GM10248 (cell line): ENCODE data around the gene OR5J2.
"Not testable (repeated sequence)": the region's sequence is repeated elsewhere in the genome, so short reads cannot be mapped to it uniquely, and the experiment has no call there.

Experiments used
- CTCF ChIA-PET: fragments of 300-600 bp; sonication (Branson Sonifier 250); formaldehyde crosslinking; extraction: SDS; loops from one replicate; lab custom pipeline; 2021; ENCODE audit warnings: antibody characterized with exemption; lab: Yijun Ruan, JAX
- POLR2A ChIA-PET: fragments of 350-650 bp; sonication (Branson Sonifier 250); formaldehyde crosslinking; extraction: SDS; loops from one replicate; lab custom pipeline; 2020; ENCODE audit warnings: antibody characterized with exemption; lab: Yijun Ruan, JAX
- DNase-seq: peaks from one replicate; pipeline ENCODE4 v3.0.0; 2012; ENCODE audit errors: extremely low spot score
- TF ChIP-seq, protein P1 (sequence below): IDR thresholded peaks from 2 replicates; pipeline ENCODE4 v1.5.1; 2012; ENCODE audit warnings: mild to moderate bottlenecking, low read depth; ENCODE audit errors: extremely low read depth, missing control alignments, control extremely low read depth

The OR5J2 gene

DNA sequence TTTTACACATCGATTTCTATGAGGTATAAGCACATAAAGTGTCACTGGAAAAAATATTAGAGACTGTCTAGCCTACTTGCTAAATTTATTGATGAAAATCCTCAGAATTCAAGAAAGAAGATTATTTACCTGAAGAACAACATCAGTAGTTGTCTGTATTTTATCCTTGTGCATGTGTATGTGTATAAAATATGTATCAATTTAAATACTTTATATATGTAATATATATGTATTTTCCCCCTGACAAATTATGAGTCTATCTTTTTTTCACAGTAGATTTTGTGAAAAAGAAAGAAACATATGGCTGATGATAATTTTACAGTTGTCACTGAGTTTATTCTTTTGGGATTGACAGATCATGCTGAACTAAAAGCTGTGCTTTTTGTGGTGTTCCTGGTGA, at the start of gene OR5J2:
TSS of gene OR5J2 (plus strand) at position 301 of the 400 bp plus-strand sequence. CDS start at position 301, 0 bp downstream.
- DNase-seq: no peak
- TF ChIP-seq, protein P1, sequence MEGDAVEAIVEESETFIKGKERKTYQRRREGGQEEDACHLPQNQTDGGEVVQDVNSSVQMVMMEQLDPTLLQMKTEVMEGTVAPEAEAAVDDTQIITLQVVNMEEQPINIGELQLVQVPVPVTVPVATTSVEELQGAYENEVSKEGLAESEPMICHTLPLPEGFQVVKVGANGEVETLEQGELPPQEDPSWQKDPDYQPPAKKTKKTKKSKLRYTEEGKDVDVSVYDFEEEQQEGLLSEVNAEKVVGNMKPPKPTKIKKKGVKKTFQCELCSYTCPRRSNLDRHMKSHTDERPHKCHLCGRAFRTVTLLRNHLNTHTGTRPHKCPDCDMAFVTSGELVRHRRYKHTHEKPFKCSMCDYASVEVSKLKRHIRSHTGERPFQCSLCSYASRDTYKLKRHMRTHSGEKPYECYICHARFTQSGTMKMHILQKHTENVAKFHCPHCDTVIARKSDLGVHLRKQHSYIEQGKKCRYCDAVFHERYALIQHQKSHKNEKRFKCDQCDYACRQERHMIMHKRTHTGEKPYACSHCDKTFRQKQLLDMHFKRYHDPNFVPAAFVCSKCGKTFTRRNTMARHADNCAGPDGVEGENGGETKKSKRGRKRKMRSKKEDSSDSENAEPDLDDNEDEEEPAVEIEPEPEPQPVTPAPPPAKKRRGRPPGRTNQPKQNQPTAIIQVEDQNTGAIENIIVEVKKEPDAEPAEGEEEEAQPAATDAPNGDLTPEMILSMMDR: no peak
- ChIA-PET POLR2A (no interaction called here), CTCF (no interaction called here)

DNA sequence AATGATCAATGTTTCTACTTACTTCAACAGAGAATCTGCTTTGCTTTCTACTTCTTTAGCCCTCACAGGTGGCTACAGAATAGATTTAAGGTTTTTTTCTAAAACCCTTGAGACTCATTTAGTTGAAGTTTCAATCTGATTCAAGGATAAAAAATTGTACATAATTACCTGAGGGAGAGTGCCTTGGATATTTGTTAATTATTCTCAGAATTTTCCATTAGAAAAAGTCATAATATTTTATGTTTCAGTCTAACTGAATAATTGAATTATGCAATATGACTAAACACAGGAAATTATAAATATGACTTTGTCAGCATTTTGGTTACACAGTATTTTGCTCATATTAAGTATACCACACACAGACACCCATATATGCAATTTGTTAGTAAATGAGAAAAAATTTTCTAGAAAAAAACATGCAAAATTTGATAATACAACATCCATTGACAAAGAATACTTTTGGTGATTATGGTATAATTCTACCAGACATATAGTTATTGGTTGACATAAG, 36.2 kb upstream of the OR5J2 start, which contains the start of gene OR8J3:
TSS of gene OR8J3 (minus strand) at position 51 of the 511 bp plus-strand sequence. CDS start 2,483 bp downstream, outside the sequence.
- TF ChIP-seq, protein P1: no peak
- DNase-seq: no peak
- POLR2A ChIA-PET: no interaction called here
- CTCF ChIA-PET: no interaction called here

DNA sequence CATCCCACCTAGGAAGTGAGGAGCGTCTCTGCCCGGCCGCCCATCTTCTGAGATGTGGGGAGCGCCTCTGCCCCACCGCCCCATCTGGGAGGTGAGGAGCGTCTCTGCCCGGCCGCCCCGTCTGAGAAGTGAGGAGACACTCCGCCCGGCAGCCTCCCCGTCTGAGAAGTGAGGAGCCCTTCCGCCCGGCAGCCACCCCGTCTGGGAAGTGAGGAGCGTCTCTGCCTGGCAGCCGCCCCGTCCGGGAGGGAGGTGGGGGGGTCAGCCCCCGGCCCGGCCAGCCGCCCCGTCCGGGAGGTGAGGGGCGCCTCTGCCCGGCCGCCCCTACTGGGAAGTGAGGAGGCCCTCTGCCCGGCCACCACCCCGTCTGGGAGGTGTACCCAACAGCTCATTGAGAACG, 32.7 kb upstream of the OR5J2 start:
- CTCF ChIA-PET, DNase-seq, POLR2A ChIA-PET: not testable (repeated sequence)

DNA sequence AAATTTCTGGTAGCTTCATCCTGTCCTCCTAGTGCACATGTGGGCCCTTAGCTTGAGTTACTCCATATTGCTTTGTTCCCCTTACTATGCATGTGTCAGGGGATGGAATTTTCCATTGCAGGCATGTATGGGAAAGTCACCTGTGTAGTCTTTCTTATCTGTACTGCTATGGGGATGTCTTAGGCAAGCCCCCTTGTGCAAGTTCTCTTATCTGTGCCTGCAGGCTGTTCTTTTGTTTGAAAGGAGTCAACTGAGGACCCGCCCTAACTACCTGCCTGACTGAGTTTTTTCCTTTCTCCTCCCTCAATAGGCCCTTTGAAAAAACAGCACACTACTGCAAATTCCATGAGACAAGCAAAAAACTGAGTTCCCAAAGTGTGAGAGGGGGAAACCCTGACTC, 25.0 kb upstream of the OR5J2 start:
- DNase-seq: no peak
- CTCF ChIA-PET: no interaction called here
- POLR2A ChIA-PET: no interaction called here
- TF ChIP-seq, protein P1: no peak

DNA sequence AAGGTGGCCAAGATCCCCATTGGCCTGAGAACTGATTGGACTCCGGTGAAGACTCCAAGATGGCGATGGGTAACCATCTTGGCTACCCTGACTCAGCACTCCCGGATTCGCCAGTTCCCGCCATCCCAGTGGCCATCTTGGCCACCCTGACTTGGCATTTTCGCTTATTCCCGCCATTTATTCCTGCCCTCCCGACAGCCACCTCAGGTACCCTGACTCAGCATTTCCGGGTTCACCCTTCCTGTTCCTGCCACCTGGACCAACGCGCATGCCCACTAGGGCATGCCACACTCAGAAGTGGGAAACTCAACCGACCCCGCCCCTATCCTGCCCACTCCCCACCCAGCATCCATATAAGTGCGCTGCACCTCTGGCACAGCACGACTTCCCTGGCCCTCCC, 24.1 kb upstream of the OR5J2 start:
- TF ChIP-seq, protein P1: no peak
- ChIA-PET POLR2A (no interaction called here), CTCF (no interaction called here)
- DNase-seq: no peak

DNA sequence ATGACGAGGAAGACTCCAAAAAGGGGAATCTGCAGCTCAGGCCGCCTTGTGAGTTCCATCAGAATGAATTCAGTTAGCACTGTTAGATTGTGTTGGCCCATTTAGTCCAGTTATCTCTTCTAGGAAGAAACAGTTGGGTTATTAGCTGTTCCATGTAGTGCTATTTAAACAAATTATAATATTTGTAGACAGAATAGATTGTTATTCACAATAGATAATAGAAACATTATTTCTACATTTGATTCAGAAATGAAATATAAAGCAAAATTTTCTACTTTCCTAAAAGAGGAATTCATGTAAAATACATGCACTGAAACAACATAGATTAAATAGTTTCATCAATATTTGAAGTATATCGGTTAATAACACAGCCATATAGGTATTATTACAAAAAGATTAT, 16.2 kb upstream of the OR5J2 start, which contains the start of gene OR8K5:
TSS of gene OR8K5 (minus strand) at position 101 of the 400 bp plus-strand sequence. CDS start at position 101, 0 bp downstream.
- ChIA-PET CTCF (no interaction called here), POLR2A (no interaction called here)
- DNase-seq: no peak
- TF ChIP-seq, protein P1: no peak

DNA sequence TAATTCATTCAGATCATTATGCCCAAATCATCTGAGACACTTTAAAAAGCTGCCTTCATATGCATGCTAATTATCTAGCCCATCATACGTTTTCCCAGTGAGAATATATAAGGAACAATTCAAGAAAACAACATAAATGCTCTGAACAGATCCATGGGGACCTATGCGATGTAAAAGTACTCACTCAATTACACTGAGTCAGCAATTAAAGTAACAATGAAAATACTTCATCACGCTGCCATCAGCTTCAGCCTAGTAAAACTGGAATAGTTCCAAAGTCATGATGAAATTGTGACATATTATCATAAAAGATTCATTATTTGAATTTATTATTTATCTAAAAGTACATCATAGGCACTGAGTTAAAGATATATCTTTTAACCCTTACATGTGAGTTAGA, 12.6 kb upstream of the OR5J2 start:
- CTCF ChIA-PET: no interaction called here

More for the DNA sequence above, 12.6 kb upstream of the OR5J2 start:
- TF ChIP-seq, protein P1: no peak
- DNase-seq: no peak
- POLR2A ChIA-PET: no interaction called here
